ENCODE measurements around the gene SLCO2A1. TPM values are rescaled to one million over a fixed set of nuclear protein-coding genes. Genes with fewer than 3 reads are reported as not detected.

Gene SLCO2A1
- total RNA-seq, 1 donor from 2014 or later: not detected

DNA sequence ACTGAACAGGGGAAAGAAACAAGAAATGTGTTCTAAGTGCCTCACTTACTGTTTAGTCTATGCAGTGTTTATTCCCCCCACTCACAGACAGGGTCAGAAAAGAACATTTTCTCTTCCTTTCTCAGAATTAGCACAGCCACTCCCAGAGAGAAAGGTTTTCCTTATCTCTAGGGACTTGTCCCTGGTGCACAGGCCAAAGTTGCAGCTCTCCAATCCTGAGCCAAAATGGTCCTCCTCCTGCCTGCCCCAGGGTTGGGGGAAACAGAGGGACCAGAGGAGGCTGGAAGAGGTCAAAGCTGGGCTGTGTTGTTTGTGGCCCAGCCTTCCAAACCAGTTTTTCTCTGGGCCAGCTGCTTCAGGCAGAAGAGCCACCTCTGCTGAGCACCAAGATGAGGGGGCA lies 146.1 kb downstream of the SLCO2A1 start:
- H3K27me3 Mint-ChIP-seq: no peaks in the 10 kb centered on the region
- H3K9me3 Mint-ChIP-seq: no peaks in the 10 kb centered on the region
- intact Hi-C loops (cut with micrococcal nuclease): no loop called here
- H3K36me3 Mint-ChIP-seq (ENCODE audit: low read depth): no peaks in the 10 kb centered on the region
- H3K4me1 Mint-ChIP-seq: peaks cover 5% of the 10 kb centered on the region
- no peak overlapping the region for H3K4me3 Mint-ChIP-seq
- no peak overlapping the region for H3K27ac Mint-ChIP-seq
- DNase-seq: no peak

DNA sequence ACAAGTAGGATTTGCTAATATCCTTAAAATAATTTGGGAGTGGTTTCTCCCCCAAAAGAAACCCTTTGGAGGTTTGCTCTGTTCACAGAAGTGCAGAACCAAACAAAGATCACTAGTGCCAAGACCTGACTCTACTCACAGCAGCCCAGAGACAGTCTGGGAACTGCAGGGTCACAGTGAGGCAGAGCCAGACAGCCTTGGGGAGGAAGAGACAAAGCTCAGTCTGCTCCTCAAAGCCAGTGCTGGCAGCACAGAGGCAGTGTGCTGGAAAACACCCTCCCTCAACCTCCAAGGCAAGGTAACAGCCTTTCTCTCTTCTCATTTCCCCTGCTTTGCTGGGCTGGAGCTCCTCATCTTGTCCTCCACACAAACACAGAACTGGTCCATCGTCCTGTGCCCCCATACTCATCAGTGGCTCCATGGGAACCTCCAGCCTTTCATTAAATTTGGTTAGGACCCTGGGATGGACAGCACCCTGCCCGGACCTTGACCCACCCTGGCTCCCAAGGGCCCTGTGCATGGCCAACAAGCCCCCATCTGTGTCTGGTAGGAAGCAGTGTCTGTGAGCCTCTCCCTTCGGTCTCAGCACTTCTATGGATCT lies 146.6 kb downstream of the SLCO2A1 start:
- Mint-ChIP-seq H3K4me3 (no peak overlapping the region), H3K9me3 (no peaks in the 10 kb centered on the region), H3K27ac (no peak overlapping the region), H3K27me3 (peaks cover 3% of the 10 kb centered on the region), H3K4me1 (peaks cover 5% of the 10 kb centered on the region), H3K36me3 (ENCODE audit: low read depth) (no peaks in the 10 kb centered on the region)
- intact Hi-C loops (cut with micrococcal nuclease): no loop called here
- DNase-seq: no peak

DNA sequence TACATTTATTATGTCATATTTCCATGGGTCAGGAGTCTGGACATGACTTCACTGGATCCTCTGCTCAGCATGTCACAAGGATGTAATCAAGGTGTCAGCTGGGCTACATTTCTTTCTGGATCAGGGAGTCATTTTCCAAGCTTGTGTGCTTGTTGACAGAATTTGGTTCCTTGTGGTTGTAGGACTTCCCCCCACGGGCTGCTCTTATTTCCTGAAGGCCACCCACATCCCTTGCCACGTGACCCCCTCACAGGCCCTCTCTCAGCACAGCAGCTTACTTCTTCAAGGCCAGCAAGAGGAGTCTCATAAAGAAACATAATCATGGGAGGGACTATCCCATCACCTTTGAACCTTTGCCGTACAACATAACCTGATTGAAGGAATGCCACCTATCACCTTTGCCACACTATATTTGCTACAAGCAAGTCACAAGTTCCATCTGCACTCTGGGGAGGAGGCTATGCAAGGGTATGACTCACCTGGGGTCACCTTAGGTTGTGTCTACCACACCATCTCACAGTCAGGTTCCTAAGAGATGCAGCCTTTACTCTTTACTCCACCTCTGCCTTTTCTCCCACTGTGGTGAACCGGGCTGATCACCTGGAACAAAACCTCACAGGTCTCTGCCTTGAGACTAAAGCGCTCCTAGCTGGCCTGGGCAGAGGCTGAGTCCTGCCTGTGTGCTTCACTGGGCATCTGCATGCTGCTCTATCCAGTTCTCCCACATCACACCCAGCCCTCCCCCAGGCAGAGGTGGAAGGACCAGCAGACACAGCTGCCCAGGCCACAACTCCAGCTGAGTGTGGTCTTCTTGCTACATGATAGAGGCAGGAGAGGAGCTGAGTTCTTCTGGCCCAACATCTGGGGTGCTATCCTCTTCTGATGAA lies 147.5 kb downstream of the SLCO2A1 start:
- Mint-ChIP-seq H3K36me3 (ENCODE audit: low read depth) (no peaks in the 10 kb centered on the region), H3K9me3 (no peaks in the 10 kb centered on the region), H3K4me1 (peaks cover 5% of the 10 kb centered on the region), H3K4me3 (no peak overlapping the region), H3K27ac (no peak overlapping the region), H3K27me3 (peaks cover 6% of the 10 kb centered on the region)
- intact Hi-C loops (cut with micrococcal nuclease): no loop called here
- no peak for DNase-seq

DNA sequence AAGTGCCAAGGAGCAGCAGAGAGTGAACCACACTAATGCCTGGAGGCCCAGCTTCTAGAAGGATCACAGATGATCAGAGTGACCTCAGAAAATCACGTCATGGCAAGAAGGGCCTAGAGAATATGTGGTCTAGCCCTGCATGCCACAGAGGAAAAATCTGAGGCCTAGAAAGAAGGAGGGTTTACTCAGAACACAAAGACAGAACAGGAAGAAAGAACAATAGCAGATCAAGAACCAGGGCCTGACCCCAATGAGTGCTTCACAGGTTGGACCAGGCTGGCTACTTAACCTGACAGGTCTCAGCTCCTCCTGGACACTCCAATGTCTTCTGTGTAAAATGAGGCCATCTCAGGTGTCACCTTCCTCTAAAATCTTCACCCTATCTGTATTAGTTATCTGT lies 148.2 kb downstream of the SLCO2A1 start:
- no peak overlapping the region for H3K27ac Mint-ChIP-seq
- H3K4me1 Mint-ChIP-seq: peaks cover 5% of the 10 kb centered on the region
- no peaks in the 10 kb centered on the region for H3K9me3 Mint-ChIP-seq
- no peaks in the 10 kb centered on the region for H3K36me3 Mint-ChIP-seq (ENCODE audit: low read depth)
- no peak for DNase-seq
- no peak overlapping the region for H3K4me3 Mint-ChIP-seq
- intact Hi-C loops (cut with micrococcal nuclease): no loop called here
- H3K27me3 Mint-ChIP-seq: peaks cover 11% of the 10 kb centered on the region

DNA sequence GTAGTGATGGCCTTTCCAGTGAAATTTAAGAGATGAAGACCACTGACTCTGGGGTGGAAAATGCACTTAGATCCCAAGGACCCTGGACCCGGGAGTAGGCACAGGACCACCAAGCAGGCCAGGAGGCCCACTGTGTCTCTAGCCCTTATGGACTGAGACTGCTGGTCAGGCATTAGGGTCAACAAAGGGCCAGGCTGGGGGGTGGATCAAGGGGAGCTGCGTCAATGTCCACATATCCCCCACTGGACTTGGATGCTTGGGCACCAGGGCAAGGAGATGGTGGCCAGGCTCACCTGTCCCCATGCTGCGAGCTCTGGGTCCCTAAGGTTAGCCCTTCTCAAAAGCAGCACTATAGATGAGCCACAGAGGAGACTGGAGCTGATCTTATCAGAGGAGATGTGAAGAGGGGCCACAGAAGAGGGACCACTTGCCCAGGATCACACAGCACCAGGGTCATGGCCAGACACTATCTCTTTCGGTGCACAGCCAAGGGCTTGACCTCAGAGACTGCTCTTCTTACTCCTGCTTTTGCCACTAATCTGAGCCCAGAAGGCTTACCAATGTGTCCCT lies 148.8 kb downstream of the SLCO2A1 start:
- DNase-seq: no peak
- Mint-ChIP-seq H3K4me1 (peaks cover 5% of the 10 kb centered on the region), H3K4me3 (no peak overlapping the region), H3K36me3 (ENCODE audit: low read depth) (no peaks in the 10 kb centered on the region), H3K9me3 (no peaks in the 10 kb centered on the region), H3K27ac (no peak overlapping the region), H3K27me3 (peaks cover 16% of the 10 kb centered on the region)
- intact Hi-C loops (cut with micrococcal nuclease): no loop called here

DNA sequence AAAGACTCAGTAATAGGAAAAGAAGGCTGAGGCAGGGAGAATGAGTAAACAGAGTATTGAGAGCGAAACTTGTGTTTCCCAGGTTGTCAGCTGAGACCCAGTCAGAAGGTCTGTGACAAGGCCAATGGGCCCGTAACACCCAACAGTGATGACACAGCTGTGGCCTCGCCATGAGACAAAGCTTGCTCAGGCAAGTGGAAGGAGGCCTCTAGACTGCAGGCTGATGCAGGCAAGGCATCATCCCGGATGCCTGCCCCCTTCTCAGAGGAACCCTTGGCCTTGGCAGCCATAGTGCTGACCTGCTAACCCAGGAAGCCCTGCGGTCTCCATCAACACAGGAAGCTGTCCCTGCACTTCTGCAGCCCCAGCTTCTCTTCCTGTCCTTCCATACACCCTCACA lies 149.4 kb downstream of the SLCO2A1 start:
- DNase-seq: no peak
- Mint-ChIP-seq H3K36me3 (ENCODE audit: low read depth) (no peaks in the 10 kb centered on the region), H3K27me3 (peaks cover 19% of the 10 kb centered on the region), H3K9me3 (no peaks in the 10 kb centered on the region), H3K27ac (no peak overlapping the region), H3K4me3 (no peak overlapping the region), H3K4me1 (peaks cover 5% of the 10 kb centered on the region)
- intact Hi-C loops (cut with micrococcal nuclease): no loop called here

DNA sequence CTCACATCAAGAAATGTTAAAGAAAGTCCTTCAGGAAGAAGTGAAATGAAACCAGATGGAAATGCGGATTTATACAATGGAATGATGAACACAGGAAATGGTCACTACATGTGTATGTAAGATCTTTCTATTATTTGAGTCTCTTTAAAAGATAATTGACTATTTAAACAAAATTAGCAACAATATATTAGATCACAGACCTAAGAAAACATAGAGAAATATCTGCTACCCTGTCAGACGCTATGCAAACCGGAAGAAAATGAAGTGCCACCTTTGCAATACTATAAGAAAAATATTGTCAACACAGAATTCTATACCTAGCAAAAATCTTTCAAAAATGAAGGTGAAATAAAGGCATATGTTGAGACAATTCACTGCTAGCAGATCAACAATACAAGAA lies 151.2 kb downstream of the SLCO2A1 start:
- Mint-ChIP-seq H3K27ac (no peak overlapping the region), H3K4me1 (peaks cover 5% of the 10 kb centered on the region), H3K27me3 (peaks cover 22% of the 10 kb centered on the region), H3K9me3 (no peaks in the 10 kb centered on the region), H3K4me3 (no peak overlapping the region), H3K36me3 (ENCODE audit: low read depth) (no peaks in the 10 kb centered on the region)
- DNase-seq: no peak
- intact Hi-C loops (cut with micrococcal nuclease): no loop called here

Other genes with a start within 250 kb of the SLCO2A1 start
- gene SRPRB, start 224.1 kb downstream of the SLCO2A1 start, total RNA-seq: 97.7 and 103 TPM in 2 replicates
- 0.07 and 0.14 TPM in 2 replicates for gene RAB6B, start 134.0 kb downstream of the SLCO2A1 start, total RNA-seq
- gene RYK, start 220.9 kb upstream of the SLCO2A1 start, total RNA-seq: 17.2 and 19.9 TPM in 2 replicates